Neuronal stem cell (in vitro differentiated cells): ENCODE measurements around the gene DNAJA1.

ENCODE experiments used
- DNase-seq: peaks from one replicate; pipeline ENCODE4 v3.0.0-alpha.2; 2013; ENCODE audit warnings: low spot score
- H2AFZ ChIP-seq: one replicate; pipeline ENCODE4 v1.6.1; 2013; ENCODE audit warnings: mild to moderate bottlenecking, low read length, inconsistent platforms
- H2AK5ac ChIP-seq: 2 replicates; pipeline ENCODE4 v1.6.1; 2013; ENCODE audit warnings: low read depth, mild to moderate bottlenecking, inconsistent platforms, low read length, moderate library complexity, mixed read lengths
- H2BK120ac ChIP-seq: 2 replicates; pipeline ENCODE4 v1.6.1; 2013; ENCODE audit warnings: low read depth, mild to moderate bottlenecking, inconsistent platforms, low read length, moderate library complexity, mixed read lengths
- H2BK12ac ChIP-seq: one replicate; pipeline ENCODE4 v1.6.1; 2013; ENCODE audit warnings: low read length, inconsistent platforms
- H2BK15ac ChIP-seq: 2 replicates; pipeline ENCODE4 v1.6.1; 2013; ENCODE audit warnings: mild to moderate bottlenecking, low read length, inconsistent platforms, mixed read lengths
- H2BK5ac ChIP-seq: one replicate; pipeline ENCODE4 v1.6.1; 2013; ENCODE audit warnings: inconsistent platforms, mild to moderate bottlenecking, low read length, moderate library complexity
- H3K14ac ChIP-seq: one replicate; pipeline ENCODE4 v1.6.1; 2013; ENCODE audit warnings: low read length, inconsistent platforms
- H3K18ac ChIP-seq: 2 replicates; pipeline ENCODE4 v1.6.1; 2013; ENCODE audit warnings: low read length, inconsistent platforms
- H3K23ac ChIP-seq: 2 replicates; pipeline ENCODE4 v1.6.1; 2013; ENCODE audit warnings: low read depth, mild to moderate bottlenecking, mixed read lengths, low read length, inconsistent platforms; ENCODE audit not compliant: poor library complexity
- H3K27ac ChIP-seq: replicated peaks from 3 replicates; pipeline ENCODE4 v1.5.1; 2013; ENCODE audit warnings: low read length, inconsistent platforms
- H3K27me3 ChIP-seq, 3 experiments: 2 replicates each; pipeline ENCODE4 v1.6.1; 2013; ENCODE audit warnings: low read length in 3 of 3, mild to moderate bottlenecking in 2 of 3, inconsistent platforms in 1 of 3, low read depth in 1 of 3, mixed read lengths in 1 of 3, moderate library complexity in 1 of 3; ENCODE audit not compliant: control insufficient read depth in 3 of 3, insufficient read depth in 3 of 3
- H3K36me3 ChIP-seq, 2 donors: replicated peaks in 1 of 2; 2 replicates each; pipeline ENCODE4 v1.6.1; 2013; ENCODE audit warnings: low read length in 2 of 2; ENCODE audit not compliant: control insufficient read depth in 2 of 2, insufficient read depth in 2 of 2
- H3K4ac ChIP-seq: 2 replicates; pipeline ENCODE4 v1.6.1; 2013; ENCODE audit warnings: inconsistent platforms, mild to moderate bottlenecking, low read length, moderate library complexity
- H3K4me1 ChIP-seq, 2 donors: 1 replicate in 1 of 2; 2 replicates in 1 of 2; pipeline ENCODE4 v1.6.1; 2013; ENCODE audit warnings: low read length in 2 of 2, low read depth in 1 of 2; ENCODE audit not compliant: control insufficient read depth in 2 of 2, insufficient read depth in 1 of 2
- H3K4me2 ChIP-seq: one replicate; pipeline ENCODE4 v1.6.1; 2013; ENCODE audit warnings: mild to moderate bottlenecking, low read length, inconsistent platforms; ENCODE audit not compliant: insufficient read depth, poor library complexity, severe bottlenecking
- H3K4me3 ChIP-seq, 2 donors: 2 replicates each; pipeline ENCODE4 v1.5.1; 2013; ENCODE audit warnings: low read length in 2 of 2, mild to moderate bottlenecking in 2 of 2, inconsistent platforms in 1 of 2, moderate library complexity in 1 of 2
- H3K79me1 ChIP-seq: one replicate; pipeline ENCODE4 v1.6.1; 2013; ENCODE audit warnings: low read depth, mild to moderate bottlenecking, inconsistent platforms, low read length, moderate library complexity
- H3K9ac ChIP-seq: one replicate; pipeline ENCODE4 v1.6.1; 2013; ENCODE audit warnings: mild to moderate bottlenecking, low read depth, low read length, inconsistent platforms; ENCODE audit not compliant: poor library complexity
- H3K9me3 ChIP-seq, 2 donors: replicated peaks in 1 of 2; 2 replicates each; pipeline versions ENCODE3 to v1.6.1; 2013; ENCODE audit warnings: low read length in 2 of 2, mild to moderate bottlenecking in 2 of 2, inconsistent platforms in 1 of 2, low read depth in 1 of 2, mixed read lengths in 1 of 2, moderate library complexity in 1 of 2; ENCODE audit not compliant: control insufficient read depth in 2 of 2, insufficient read depth in 1 of 2
- H4K8ac ChIP-seq: one replicate; pipeline ENCODE4 v1.6.1; 2013; ENCODE audit warnings: low read depth, mild to moderate bottlenecking, inconsistent platforms, low read length, moderate library complexity
- H4K91ac ChIP-seq: one replicate; pipeline ENCODE4 v1.6.1; 2013; ENCODE audit warnings: low read length, low read depth, mild to moderate bottlenecking, inconsistent platforms; ENCODE audit not compliant: poor library complexity
- WGBS, 2 donors: extraction: QIAGEN DNeasy Blood & Tissue Kit; methylation state at CpG; one replicate each; pipeline ENCODE4 v1.1.7; 2013; ENCODE audit warnings: missing lambda C conversion rate in 2 of 2, mixed read lengths in 1 of 2; ENCODE audit not compliant: insufficient read length in 2 of 2, insufficient replicate concordance in 1 of 2; ENCODE audit errors: extremely low coverage in 2 of 2; 5-methylcytosine and 5-hydroxymethylcytosine counted together

DNAJA1 gene

GRCh38 chr9:33040792-33041431 is 15.8 kb downstream of the DNAJA1 start:
- H3K9me3 ChIP-seq, result no peaks in the 10 kb centered on the region
- H3K4me3 ChIP-seq, result no peak overlapping the region
- H2AFZ ChIP-seq, result no peak overlapping the region
- no peak overlapping the region for H2BK5ac ChIP-seq
- H3K18ac ChIP-seq, result no peak overlapping the region
- H2AK5ac ChIP-seq, result no peak overlapping the region
- WGBS, 2 donors, result no CpG with 5 or more reads among the region's 9 CpGs
- H3K4ac ChIP-seq, result no peak overlapping the region
- H3K27ac ChIP-seq, result no peak overlapping the region
- H4K8ac ChIP-seq, result no peak overlapping the region
- H4K91ac ChIP-seq, result no peak overlapping the region
- no peak overlapping the region for H2BK15ac ChIP-seq
- H3K4me2 ChIP-seq, result no peak overlapping the region
- no peaks in the 10 kb centered on the region for H3K79me1 ChIP-seq
- no peak overlapping the region for H3K23ac ChIP-seq
- no peak overlapping the region for H3K14ac ChIP-seq
- H3K36me3 ChIP-seq, result peaks cover 22 to 79% of the 10 kb centered on the region in 2 donors
- no peak overlapping the region for H3K9ac ChIP-seq
- H2BK120ac ChIP-seq, result no peak overlapping the region
- no peaks in the 10 kb centered on the region for H3K27me3 ChIP-seq
- H3K4me1 ChIP-seq, result no peaks in the 10 kb centered on the region
- no peak overlapping the region for H2BK12ac ChIP-seq
- no peak for DNase-seq

GRCh38 chr9:33041432-33042188 is 16.5 kb downstream of the DNAJA1 start:
- H3K27ac ChIP-seq, result no peak overlapping the region
- H4K8ac ChIP-seq, result no peak overlapping the region
- no peak overlapping the region for H4K91ac ChIP-seq
- H2BK120ac ChIP-seq, result no peak overlapping the region
- H2BK12ac ChIP-seq, result no peak overlapping the region
- no peak for DNase-seq
- H3K4me2 ChIP-seq, result no peak overlapping the region
- no CpG with 5 or more reads among the region's 10 CpGs for WGBS, 2 donors
- no peaks in the 10 kb centered on the region for H3K9me3 ChIP-seq
- no peak overlapping the region for H3K9ac ChIP-seq
- H3K27me3 ChIP-seq, result no peaks in the 10 kb centered on the region
- H2BK5ac ChIP-seq, result no peak overlapping the region
- H2AK5ac ChIP-seq, result no peak overlapping the region
- H2BK15ac ChIP-seq, result no peak overlapping the region
- no peak overlapping the region for H3K18ac ChIP-seq
- no peak overlapping the region for H3K23ac ChIP-seq
- no peak overlapping the region for H3K4me3 ChIP-seq
- H2AFZ ChIP-seq, result no peak overlapping the region
- no peak overlapping the region for H3K14ac ChIP-seq
- no peak overlapping the region for H3K4ac ChIP-seq
- no peaks in the 10 kb centered on the region for H3K4me1 ChIP-seq
- no peaks in the 10 kb centered on the region for H3K79me1 ChIP-seq
- H3K36me3 ChIP-seq, result peaks cover 16 to 78% of the 10 kb centered on the region in 2 donors

GRCh38 chr9:33042473-33042872 is 17.4 kb downstream of the DNAJA1 start:
- H3K4ac ChIP-seq, result no peak overlapping the region
- no peak overlapping the region for H4K91ac ChIP-seq
- H2BK5ac ChIP-seq, result no peak overlapping the region
- H2BK12ac ChIP-seq, result no peak overlapping the region
- H3K4me3 ChIP-seq, result no peak overlapping the region
- H2BK120ac ChIP-seq, result no peak overlapping the region
- H2AFZ ChIP-seq, result no peak overlapping the region
- no peak overlapping the region for H2BK15ac ChIP-seq
- WGBS, 2 donors, result no CpG with 5 or more reads among the region's 8 CpGs
- no peak overlapping the region for H3K18ac ChIP-seq
- no peak for DNase-seq
- H3K27ac ChIP-seq, result no peak overlapping the region
- H4K8ac ChIP-seq, result no peak overlapping the region
- no peak overlapping the region for H3K9ac ChIP-seq
- H2AK5ac ChIP-seq, result no peak overlapping the region
- H3K14ac ChIP-seq, result no peak overlapping the region
- peaks cover 9 to 78% of the 10 kb centered on the region in 2 donors for H3K36me3 ChIP-seq
- H3K4me1 ChIP-seq, result no peaks in the 10 kb centered on the region
- no peaks in the 10 kb centered on the region for H3K9me3 ChIP-seq
- no peak overlapping the region for H3K4me2 ChIP-seq
- no peak overlapping the region for H3K23ac ChIP-seq
- no peaks in the 10 kb centered on the region for H3K79me1 ChIP-seq
- H3K27me3 ChIP-seq, result no peaks in the 10 kb centered on the region

GRCh38 chr9:33043671-33044070 is 18.6 kb downstream of the DNAJA1 start:
- Histone ChIP-seq H3K14ac (no peak overlapping the region), H3K4me2 (peak overlapping the region; percentile 75), H3K79me1 (no peaks in the 10 kb centered on the region), H3K23ac (no peak overlapping the region), H3K9me3 (no peaks in the 10 kb centered on the region), H3K18ac (no peak overlapping the region), H2BK120ac (no peak overlapping the region), H4K91ac (no peak overlapping the region), H2BK12ac (no peak overlapping the region), H3K36me3 (peaks cover 6 to 78% of the 10 kb centered on the region in 2 donors), H3K4me1 (no peaks in the 10 kb centered on the region), H3K4ac (no peak overlapping the region), H4K8ac (no peak overlapping the region), H3K4me3 (peak overlapping the region in 1 of 2 donors; percentile 86), H3K27me3 (no peaks in the 10 kb centered on the region), H3K9ac (no peak overlapping the region), H2AFZ (no peak overlapping the region), H2BK15ac (no peak overlapping the region), H3K27ac (peak overlapping the region; percentile 17), H2AK5ac (no peak overlapping the region), H2BK5ac (no peak overlapping the region)
- WGBS, 2 donors, result no CpG with 5 or more reads among the region's 8 CpGs
- no peak for DNase-seq
